Osteoblast (primary cell): Measurements from ENCODE around the gene BRPF3. TPM values are rescaled to one million over a fixed set of nuclear protein-coding genes. Genes with fewer than 3 reads are reported as not detected.

Source experiments
- DNase-seq: peaks from one replicate; pipeline ENCODE4 v3.0.0; 2011; ENCODE audit warnings: low spot score, mixed read lengths; ENCODE audit not compliant: insufficient read length; ENCODE audit errors: missing footprints
- H2AFZ ChIP-seq: 2 replicates; pipeline ENCODE4 v1.6.0; 2011; ENCODE audit warnings: mild to moderate bottlenecking, low read length
- H3K27ac ChIP-seq: 2 replicates; pipeline ENCODE4 v1.5.1; 2011; ENCODE audit warnings: mild to moderate bottlenecking, low read depth, low read length, moderate library complexity
- H3K27me3 ChIP-seq: 2 replicates; pipeline ENCODE4 v1.6.0; 2012; ENCODE audit warnings: mild to moderate bottlenecking, control low read depth, inconsistent platforms, low read length, moderate library complexity; ENCODE audit not compliant: insufficient read depth
- H3K36me3 ChIP-seq: 2 replicates; pipeline ENCODE4 v1.5.1; 2011; ENCODE audit warnings: mild to moderate bottlenecking, low read length, control low read depth, moderate library complexity; ENCODE audit not compliant: insufficient read depth
- H3K4me1 ChIP-seq: 2 replicates; pipeline ENCODE4 v1.5.1; 2011; ENCODE audit warnings: mild to moderate bottlenecking, low read length, control low read depth, moderate library complexity; ENCODE audit not compliant: insufficient read depth
- H3K4me2 ChIP-seq: 2 replicates; pipeline ENCODE4 v1.6.0; 2011; ENCODE audit warnings: mild to moderate bottlenecking, low read length; ENCODE audit not compliant: insufficient read depth
- H3K4me3 ChIP-seq: fragments of 200-600 bp; sonication (generic); 3 replicates; pipeline ENCODE4 v1.5.1; 2012; ENCODE audit warnings: mild to moderate bottlenecking, low read length, inconsistent platforms; ENCODE audit not compliant: insufficient read depth
- H3K79me2 ChIP-seq: 2 replicates; pipeline ENCODE4 v1.6.0; 2012; ENCODE audit warnings: mild to moderate bottlenecking, low read length, control low read depth, inconsistent platforms; ENCODE audit not compliant: insufficient read depth
- H3K9me3 ChIP-seq: 2 replicates; pipeline ENCODE4 v1.5.1; 2011; ENCODE audit warnings: low read depth, low read length, control low read depth
- H4K20me1 ChIP-seq: 2 replicates; pipeline ENCODE4 v1.6.0; 2012; ENCODE audit warnings: mild to moderate bottlenecking, low read length, control low read depth; ENCODE audit not compliant: insufficient read depth
- total RNA-seq: library from RNA; depleted of rRNA; stranded (reverse); fragments of >200 nt; gene quantifications from 2 replicates; pipeline ENCODE4 v1.2.3, GENCODE V29; 2012
- TF ChIP-seq, protein P1 (sequence below): IDR thresholded peaks from 2 replicates; pipeline ENCODE4 v1.5.1; 2011; ENCODE audit warnings: mild to moderate bottlenecking, low read depth, low read length, moderate library complexity; ENCODE audit errors: extremely low read depth

BRPF3 gene
- total RNA-seq, 1 donor, result 18.8 TPM

GRCh38 chr6:36272234-36272633 lies 75.7 kb downstream of the BRPF3 start:
- Histone ChIP-seq H3K36me3 (no peaks in the 10 kb centered on the region), H4K20me1 (no peaks in the 10 kb centered on the region), H2AFZ (no peak overlapping the region), H3K9me3 (no peaks in the 10 kb centered on the region), H3K4me1 (no peaks in the 10 kb centered on the region), H3K27ac (no peak overlapping the region), H3K4me3 (no peak overlapping the region), H3K79me2 (no peaks in the 10 kb centered on the region), H3K27me3 (peaks cover 70% of the 10 kb centered on the region), H3K4me2 (no peak overlapping the region)
- no peak for DNase-seq
- TF ChIP-seq, protein P1, sequence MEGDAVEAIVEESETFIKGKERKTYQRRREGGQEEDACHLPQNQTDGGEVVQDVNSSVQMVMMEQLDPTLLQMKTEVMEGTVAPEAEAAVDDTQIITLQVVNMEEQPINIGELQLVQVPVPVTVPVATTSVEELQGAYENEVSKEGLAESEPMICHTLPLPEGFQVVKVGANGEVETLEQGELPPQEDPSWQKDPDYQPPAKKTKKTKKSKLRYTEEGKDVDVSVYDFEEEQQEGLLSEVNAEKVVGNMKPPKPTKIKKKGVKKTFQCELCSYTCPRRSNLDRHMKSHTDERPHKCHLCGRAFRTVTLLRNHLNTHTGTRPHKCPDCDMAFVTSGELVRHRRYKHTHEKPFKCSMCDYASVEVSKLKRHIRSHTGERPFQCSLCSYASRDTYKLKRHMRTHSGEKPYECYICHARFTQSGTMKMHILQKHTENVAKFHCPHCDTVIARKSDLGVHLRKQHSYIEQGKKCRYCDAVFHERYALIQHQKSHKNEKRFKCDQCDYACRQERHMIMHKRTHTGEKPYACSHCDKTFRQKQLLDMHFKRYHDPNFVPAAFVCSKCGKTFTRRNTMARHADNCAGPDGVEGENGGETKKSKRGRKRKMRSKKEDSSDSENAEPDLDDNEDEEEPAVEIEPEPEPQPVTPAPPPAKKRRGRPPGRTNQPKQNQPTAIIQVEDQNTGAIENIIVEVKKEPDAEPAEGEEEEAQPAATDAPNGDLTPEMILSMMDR, result no peak

- DNase-seq, result no peak
These were observed 76.5 kb downstream of the BRPF3 start for GRCh38 chr6:36273067-36273466.

GRCh38 chr6:36273802-36274514 lies 77.4 kb downstream of the BRPF3 start:
- Histone ChIP-seq H3K27ac (no peak overlapping the region), H2AFZ (no peak overlapping the region), H3K4me1 (no peaks in the 10 kb centered on the region), H3K9me3 (no peaks in the 10 kb centered on the region), H3K27me3 (peaks cover 71% of the 10 kb centered on the region), H4K20me1 (no peaks in the 10 kb centered on the region), H3K4me3 (no peak overlapping the region), H3K4me2 (no peak overlapping the region), H3K79me2 (no peaks in the 10 kb centered on the region), H3K36me3 (no peaks in the 10 kb centered on the region)
- TF ChIP-seq, protein P1, result no peak
- no peak for DNase-seq

More at GRCh38 chr6:36273067-36273466, 76.5 kb downstream of the BRPF3 start:
- Histone ChIP-seq H3K79me2 (no peaks in the 10 kb centered on the region), H3K4me3 (no peak overlapping the region), H3K4me2 (no peak overlapping the region), H3K27me3 (peaks cover 72% of the 10 kb centered on the region), H3K4me1 (no peaks in the 10 kb centered on the region), H3K9me3 (no peaks in the 10 kb centered on the region), H2AFZ (no peak overlapping the region), H4K20me1 (no peaks in the 10 kb centered on the region), H3K36me3 (no peaks in the 10 kb centered on the region), H3K27ac (no peak overlapping the region)
- TF ChIP-seq, protein P1, result no peak

DNA sequence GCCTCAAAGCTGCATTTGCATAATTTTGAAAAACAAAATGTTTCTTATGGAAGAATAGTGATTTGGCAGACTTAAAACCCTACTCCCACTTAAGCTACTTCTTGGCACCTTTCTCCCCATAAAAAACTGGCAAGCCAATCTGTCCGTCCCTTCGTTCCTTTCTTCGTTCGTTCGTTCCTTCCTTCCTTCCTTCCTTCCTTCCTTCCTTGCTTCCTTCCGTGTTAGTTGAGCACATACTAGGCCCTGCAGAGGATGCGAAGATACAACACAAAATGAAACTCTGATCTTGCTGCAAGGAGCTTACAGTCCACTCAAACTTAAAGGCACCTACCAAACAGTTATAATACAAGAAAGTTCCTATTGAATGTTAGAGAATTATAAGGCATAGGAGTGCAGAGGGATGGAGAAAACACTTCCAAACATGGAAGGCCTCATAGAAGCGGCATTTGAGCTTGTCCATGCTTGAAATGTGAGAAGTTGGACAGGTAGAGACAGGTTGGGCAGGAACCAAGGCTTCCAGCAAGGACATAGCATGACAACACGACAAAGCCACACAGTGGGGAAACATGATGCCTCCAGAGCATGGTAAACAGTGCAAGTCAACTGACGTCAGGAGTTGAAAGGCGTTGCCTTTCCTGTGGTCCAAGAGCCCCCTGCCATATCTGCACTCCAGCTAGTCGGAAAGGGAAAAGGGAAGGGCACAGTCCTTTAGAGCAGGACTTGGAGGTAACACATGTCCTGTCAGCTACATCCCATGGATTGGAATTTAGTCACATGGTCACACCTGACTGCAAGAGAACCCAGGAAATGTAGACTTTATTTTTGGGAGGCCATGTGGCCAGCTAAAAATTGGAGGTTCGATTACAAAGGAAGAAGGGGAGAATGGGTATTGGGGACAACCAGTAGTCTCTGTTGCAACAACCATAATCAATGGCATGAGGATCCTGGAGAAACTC lies 80.3 kb downstream of the BRPF3 start:
- no peaks in the 10 kb centered on the region for H3K4me1 ChIP-seq
- no peak overlapping the region for H3K4me3 ChIP-seq
- peaks cover 62% of the 10 kb centered on the region for H3K27me3 ChIP-seq
- no peak overlapping the region for H2AFZ ChIP-seq
- no peak for DNase-seq
- no peaks in the 10 kb centered on the region for H4K20me1 ChIP-seq
- no peaks in the 10 kb centered on the region for H3K9me3 ChIP-seq
- H3K79me2 ChIP-seq, result no peaks in the 10 kb centered on the region
- no peak overlapping the region for H3K27ac ChIP-seq
- no peak overlapping the region for H3K4me2 ChIP-seq
- TF ChIP-seq, protein P1, result no peak
- H3K36me3 ChIP-seq, result no peaks in the 10 kb centered on the region
